Prostate gland (tissue), 2 donors: ENCODE data around the gene FGGY. TPM values are rescaled to one million over a fixed set of nuclear protein-coding genes. Genes with fewer than 3 reads are reported as not detected.

ENCODE experiments used
- DNase-seq: peaks from one replicate; pipeline ENCODE4 v3.0.0-alpha.2; 2019; ENCODE audit warnings: low spot score
- H3K27ac ChIP-seq, 2 donors: fragments of 200-600 bp; sonication (generic); 2 replicates each; pipeline ENCODE4 v1.5.1; 2017 to 2019
- H3K27me3 ChIP-seq: fragments of 200-600 bp; sonication (generic); replicated peaks from 2 replicates; pipeline ENCODE4 v1.5.1; 2019; ENCODE audit not compliant: insufficient read depth
- H3K36me3 ChIP-seq, 2 donors: fragments of 200-600 bp; sonication (generic); 1 replicate in 1 of 2; 2 replicates in 1 of 2; pipeline versions ENCODE4 v1.5.1 to v1.8.1; 2017 to 2019
- H3K4me1 ChIP-seq: fragments of 200-600 bp; sonication (generic); replicated peaks from 2 replicates; pipeline ENCODE4 v1.5.1; 2019
- H3K4me3 ChIP-seq, 2 donors: fragments of 200-600 bp; sonication (generic); 2 replicates each; pipeline ENCODE4 v1.5.1; 2017 to 2019
- H3K9me3 ChIP-seq: fragments of 200-600 bp; sonication (generic); 2 replicates; pipeline ENCODE4 v1.5.1; 2017
- CTCF ChIP-seq, 4 experiments: fragments of 200-600 bp in 2 of 4; fragments of 450-650 bp in 2 of 4; sonication (generic) in 2 of 4; IDR thresholded peaks; 1 replicate in 3 of 4; 2 replicates in 1 of 4; pipeline ENCODE4 v1.5.1; 2016 to 2019; ENCODE audit warnings: antibody characterized with exemption in 4 of 4, mild to moderate bottlenecking in 2 of 4, moderate library complexity in 2 of 4
- POLR2A ChIP-seq: fragments of 450-650 bp; IDR thresholded peaks from one replicate; pipeline ENCODE4 v1.6.1; 2016; ENCODE audit warnings: antibody characterized with exemption, mild to moderate bottlenecking
- POLR2AphosphoS5 ChIP-seq: sonication (generic); formaldehyde crosslinking; IDR thresholded peaks from one replicate; pipeline ENCODE4 v1.6.1; 2017; ENCODE audit warnings: antibody characterized with exemption
- WGBS: methylation state at CpG from one replicate; pipeline ENCODE4 v1.1.5; 2018; 5-methylcytosine and 5-hydroxymethylcytosine counted together
- intact Hi-C: fragments of 100-400 bp; cut with DNase I; formaldehyde crosslinking; loops from one replicate; pipeline ENCODE4 v1.14.2; 2022
- total RNA-seq, 2 donors: library from RNA; depleted of rRNA; stranded (reverse); fragments of >200 nt; gene quantifications; one replicate each; pipeline ENCODE4 v1.1.0, GENCODE V29; 2016

FGGY gene
- total RNA-seq, 2 donors from 2014 or later, result 28.6 to 32.2 TPM

- H3K36me3 ChIP-seq, result no peaks in the 10 kb centered on the region
- intact Hi-C loops, result no loop called here
- H3K27ac ChIP-seq, result no peak overlapping the region
- no peaks in the 10 kb centered on the region for H3K4me1 ChIP-seq
- no peak for TF ChIP-seq POLR2A
- no peak for TF ChIP-seq POLR2AphosphoS5
- TF ChIP-seq CTCF (IDR thresholded peaks at IDR 0.05), result no peak
- no peak for DNase-seq
- no peaks in the 10 kb centered on the region for H3K9me3 ChIP-seq
- no peak overlapping the region for H3K4me3 ChIP-seq
- H3K27me3 ChIP-seq, result no peaks in the 10 kb centered on the region
These were observed 11.9 kb downstream of the FGGY start for GRCh38 chr1:59308839-59309238.

DNA sequence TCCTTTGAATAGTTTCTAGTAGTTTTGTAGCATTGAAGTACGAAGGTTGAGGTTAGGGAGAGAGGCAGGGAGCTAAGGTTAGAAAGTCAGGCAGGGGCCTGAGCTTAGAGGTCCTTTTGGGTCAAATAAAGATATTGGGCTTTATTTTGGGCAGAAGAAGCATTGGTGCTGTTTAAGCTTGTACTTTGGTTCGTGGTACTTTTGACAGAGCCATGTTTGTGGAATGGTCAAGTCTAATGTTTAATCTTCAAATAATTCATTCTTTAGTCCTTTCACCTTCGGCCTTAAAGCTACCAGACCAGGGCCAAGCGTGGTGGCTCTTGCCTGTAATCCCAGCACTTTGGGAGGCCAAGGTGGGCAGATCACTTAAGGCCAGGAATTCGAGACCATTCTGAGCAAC, 12.5 kb downstream of the FGGY start:
- no peaks in the 10 kb centered on the region for H3K4me1 ChIP-seq
- no peaks in the 10 kb centered on the region for H3K36me3 ChIP-seq
- no peak for DNase-seq
- H3K27ac ChIP-seq, result no peak overlapping the region
- H3K27me3 ChIP-seq, result no peaks in the 10 kb centered on the region
- no peaks in the 10 kb centered on the region for H3K9me3 ChIP-seq
- WGBS, result 97% methylated on average over 5 of the region's 5 CpGs
- no peak overlapping the region for H3K4me3 ChIP-seq
- TF ChIP-seq POLR2A, result no peak
- intact Hi-C loops, result no loop called here

- H3K4me3 ChIP-seq, result no peak overlapping the region
- no peaks in the 10 kb centered on the region for H3K27me3 ChIP-seq
- no peak overlapping the region for H3K27ac ChIP-seq
- intact Hi-C loops, result no loop called here
- 86% methylated on average over 5 of the region's 5 CpGs for WGBS
- no peaks in the 10 kb centered on the region for H3K36me3 ChIP-seq
- DNase-seq, result no peak
- H3K9me3 ChIP-seq, result no peaks in the 10 kb centered on the region
- TF ChIP-seq CTCF (IDR thresholded peaks at IDR 0.05) (no peak), POLR2AphosphoS5 (no peak), POLR2A (no peak)
- H3K4me1 ChIP-seq, result no peaks in the 10 kb centered on the region
These were observed 13.1 kb downstream of the FGGY start for GRCh38 chr1:59309795-59310548.

DNA sequence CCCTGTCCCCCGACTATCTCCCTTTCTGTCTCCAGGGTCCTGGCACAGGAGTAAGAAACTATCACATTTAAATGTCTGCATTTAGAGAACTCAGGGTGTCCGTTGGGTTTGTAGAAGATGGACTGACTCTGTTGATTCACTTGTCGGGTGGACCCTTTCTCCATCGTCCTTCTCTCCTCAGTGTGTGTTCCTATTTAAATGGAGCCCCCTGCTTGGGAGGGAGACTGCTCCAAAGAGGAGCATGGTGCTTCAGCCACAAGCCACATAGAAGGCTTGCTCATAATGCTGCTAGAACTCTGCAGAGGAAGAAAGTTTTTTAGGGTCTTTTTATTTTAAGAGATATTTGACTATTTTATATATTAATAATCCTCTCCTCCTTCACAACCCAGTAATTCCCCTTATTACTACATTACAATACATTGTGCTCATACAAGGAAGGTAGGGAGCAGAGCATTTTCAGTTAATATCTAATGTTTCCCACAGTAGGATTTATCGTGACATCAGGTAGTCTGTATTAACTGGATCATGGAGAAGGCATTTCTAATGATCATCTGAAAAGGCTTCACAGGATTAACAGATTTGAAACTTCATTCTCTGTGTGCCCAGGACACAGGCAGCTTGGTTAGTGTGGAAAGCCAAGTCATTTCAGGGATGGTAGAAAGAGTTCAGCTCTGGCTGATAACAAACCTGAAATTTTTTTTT, 13.8 kb downstream of the FGGY start:
- TF ChIP-seq CTCF (IDR thresholded peaks at IDR 0.05), result no peak
- no peak for TF ChIP-seq POLR2AphosphoS5
- TF ChIP-seq POLR2A, result no peak
- Histone ChIP-seq H3K9me3 (no peaks in the 10 kb centered on the region), H3K27me3 (no peaks in the 10 kb centered on the region), H3K4me1 (no peaks in the 10 kb centered on the region), H3K27ac (no peak overlapping the region), H3K36me3 (no peaks in the 10 kb centered on the region), H3K4me3 (no peak overlapping the region)
- DNase-seq, result no peak
- intact Hi-C loops, result no loop called here
- WGBS, result 92% methylated on average over 5 of the region's 5 CpGs

GRCh38 chr1:59314776-59315528, 18.1 kb downstream of the FGGY start:
- no peaks in the 10 kb centered on the region for H3K9me3 ChIP-seq
- no peak overlapping the region for H3K27ac ChIP-seq
- TF ChIP-seq POLR2A, result no peak
- TF ChIP-seq CTCF (IDR thresholded peaks at IDR 0.05), result no peak
- TF ChIP-seq POLR2AphosphoS5, result no peak
- WGBS, result 96% methylated on average over 2 of the region's 2 CpGs
- no peaks in the 10 kb centered on the region for H3K27me3 ChIP-seq
- no peak overlapping the region for H3K4me3 ChIP-seq
- DNase-seq, result no peak
- intact Hi-C loops, result no loop called here
- peaks cover 2% of the 10 kb centered on the region for H3K4me1 ChIP-seq
- no peaks in the 10 kb centered on the region for H3K36me3 ChIP-seq
